Hematopoietic multipotent progenitor cell treated with erythropoietin and hydrocortisone succinate and interleukin-3 and kit ligand, for 8 days (in vitro differentiated cells): ENCODE data around the gene FAM118A.
A peak's percentile ranks its signal among the peaks of the same experiment; 100 is the strongest.
"Not testable (repeated sequence)": the region's sequence is repeated elsewhere in the genome, so short reads cannot be mapped to it uniquely, and the experiment has no call there.

Source experiments
- DNase-seq: peaks from one replicate; pipeline ENCODE4 v3.0.0-alpha.2; 2015

FAM118A gene

DNA sequence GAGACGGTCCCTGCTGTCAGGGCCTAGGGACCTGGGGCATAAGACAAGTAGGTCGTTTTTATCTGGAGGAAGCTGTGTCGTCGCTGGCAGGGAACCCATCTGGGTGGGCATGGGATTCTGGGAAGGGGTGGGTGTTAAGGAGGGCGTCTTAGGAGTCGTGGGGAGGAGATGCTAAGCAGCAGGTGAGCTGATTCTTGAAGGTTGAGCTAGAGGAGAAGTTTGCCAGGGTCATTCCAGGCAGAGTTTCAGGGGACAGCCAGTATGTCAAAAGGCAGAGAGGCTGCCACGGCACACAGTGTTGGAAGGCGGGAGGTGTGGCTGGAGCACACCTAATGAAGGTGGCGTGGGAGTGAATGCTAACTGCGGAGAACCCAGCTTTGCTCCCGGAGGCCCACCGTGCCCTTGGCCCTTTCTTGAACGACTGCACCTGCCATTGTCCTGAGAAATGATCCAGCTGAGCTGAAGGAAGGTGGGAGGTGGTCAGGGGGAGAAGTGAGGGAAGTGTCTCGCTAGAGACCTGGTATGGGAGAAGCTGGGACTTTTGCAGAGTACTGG lies 1.3 kb downstream of the FAM118A start:
- DNase-seq = peak; percentile 26

GRCh38 chr22:45312415-45312814 lies 2.7 kb downstream of the FAM118A start:
- DNase-seq = no peak

DNA sequence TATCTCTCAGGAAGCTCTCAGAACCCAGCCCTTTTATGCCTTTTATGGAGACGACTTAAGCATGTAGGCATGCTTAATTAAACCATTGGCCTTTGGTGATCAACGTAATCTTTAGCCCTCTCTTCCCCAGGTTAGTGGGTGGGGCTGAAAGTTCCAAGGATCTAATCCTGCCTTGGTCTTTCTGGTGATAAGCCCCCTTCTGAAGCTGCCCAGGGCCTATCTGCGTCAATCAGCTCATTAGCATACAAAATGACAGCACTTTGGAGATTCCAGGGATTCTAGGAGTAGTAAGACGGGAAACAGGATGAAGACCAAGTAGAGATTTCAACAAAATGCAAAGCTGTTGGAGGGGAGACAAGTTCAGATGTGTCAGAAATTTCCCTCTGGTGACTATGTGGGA lies 3.1 kb downstream of the FAM118A start:
- DNase-seq = peak; percentile 33

GRCh38 chr22:45314054-45314721 lies 4.5 kb downstream of the FAM118A start:
- DNase-seq = peak; percentile 94

- DNase-seq = peak; percentile 83
These were observed 5.1 kb downstream of the FAM118A start for GRCh38 chr22:45314786-45315185.

DNA sequence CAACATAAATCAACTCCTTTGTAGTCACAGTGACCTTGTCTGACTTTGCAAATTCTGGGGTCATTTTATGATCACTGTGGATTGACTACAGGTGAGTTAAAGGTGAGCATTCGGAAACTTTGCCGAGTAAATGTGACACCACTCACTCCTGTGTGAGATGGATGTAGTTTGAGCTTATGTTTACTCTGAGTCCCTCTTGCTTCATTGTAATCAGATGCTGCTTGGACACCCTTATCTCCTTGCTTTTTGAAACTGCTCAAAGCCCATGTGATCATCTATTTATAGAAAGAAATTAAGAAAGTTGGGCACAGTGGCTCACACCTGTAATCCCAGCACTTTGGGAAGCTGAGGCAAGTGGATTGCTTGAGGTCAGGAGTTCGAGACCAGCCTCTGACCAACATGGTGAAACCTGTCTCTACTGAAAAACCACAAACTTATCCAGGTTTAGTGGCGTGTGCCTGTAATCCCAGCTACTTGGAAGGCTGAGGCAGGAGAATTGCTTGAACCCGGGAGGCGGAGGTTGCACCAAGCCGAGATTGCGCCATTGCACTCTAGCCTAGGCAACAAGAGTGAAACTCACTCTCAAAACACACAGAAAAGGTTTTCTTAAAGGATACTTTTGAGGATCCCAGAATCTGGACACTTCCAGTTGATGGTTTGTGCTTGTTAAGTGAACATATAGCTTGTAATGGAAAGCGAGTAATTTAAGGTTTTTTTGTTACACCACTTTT lies 7.2 kb downstream of the FAM118A start:
- no peak for DNase-seq

DNA sequence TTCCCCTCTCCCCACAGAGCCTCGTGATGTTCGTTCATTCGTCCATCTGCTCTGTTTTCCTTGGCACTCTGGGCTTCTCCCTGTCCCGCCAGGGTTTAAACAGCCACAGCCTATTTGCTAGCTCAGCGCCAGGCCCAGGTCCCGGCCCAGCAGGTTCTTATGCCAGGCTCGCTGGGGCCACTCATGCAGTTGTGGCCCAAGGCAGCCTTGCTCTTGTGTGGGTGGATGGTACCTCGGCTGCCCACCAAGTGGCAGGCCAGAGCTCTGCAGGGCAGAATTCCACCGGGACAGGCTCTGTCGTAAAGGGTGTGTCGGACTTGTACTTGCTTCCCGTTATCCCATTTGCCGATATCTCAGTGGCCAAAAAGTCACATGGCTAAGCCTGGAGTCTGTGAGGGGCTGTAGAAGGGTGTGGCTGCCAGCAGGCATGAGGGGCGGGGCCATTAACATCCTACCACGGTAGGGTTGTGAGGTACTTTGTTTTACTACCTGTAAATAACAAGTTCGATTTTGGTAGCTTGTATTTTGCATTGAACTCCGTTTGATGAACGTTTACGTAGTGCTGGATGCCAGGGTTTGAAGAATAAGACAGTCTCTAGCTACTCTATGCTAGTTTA lies 7.9 kb downstream of the FAM118A start:
- DNase-seq = no peak

- peak; percentile 58 for DNase-seq
These were observed 8.4 kb downstream of the FAM118A start for GRCh38 chr22:45318168-45318557.

DNA sequence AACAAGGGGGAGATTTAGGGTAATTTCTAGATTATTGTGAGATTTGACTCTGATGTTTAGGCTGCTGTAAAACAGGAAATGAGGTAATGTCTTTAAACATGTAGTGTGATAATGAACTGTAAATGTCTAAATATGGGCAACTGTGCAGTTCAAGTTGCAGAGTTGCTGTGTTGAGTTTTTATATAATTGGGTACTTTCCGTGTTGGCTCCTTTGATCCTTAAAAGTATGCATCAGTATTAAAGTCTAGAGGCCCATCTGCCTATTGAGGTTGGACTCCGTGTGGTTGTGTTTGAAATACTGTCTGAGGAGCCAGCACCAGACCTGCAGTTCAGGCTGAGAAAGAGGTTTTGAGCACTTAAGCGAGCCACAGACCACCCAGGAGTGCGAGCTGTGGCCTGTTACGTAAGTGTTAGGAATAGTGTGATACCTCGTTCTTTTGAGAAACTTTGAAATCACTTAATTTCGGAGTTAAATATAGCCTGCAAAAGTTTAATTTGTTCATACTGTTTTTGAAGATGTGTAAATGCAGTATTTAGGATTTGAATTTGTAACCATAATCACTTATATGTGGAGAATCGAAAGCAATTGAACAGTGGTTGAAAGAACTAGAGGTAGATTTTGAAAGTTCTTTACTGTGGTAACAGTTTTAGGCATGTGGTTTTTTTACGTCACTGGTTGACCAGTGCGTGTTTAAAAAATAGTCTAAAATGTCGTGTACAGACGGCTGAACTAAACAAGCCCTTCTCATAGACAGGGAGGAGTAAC lies 9.0 kb downstream of the FAM118A start:
- no peak for DNase-seq

DNA sequence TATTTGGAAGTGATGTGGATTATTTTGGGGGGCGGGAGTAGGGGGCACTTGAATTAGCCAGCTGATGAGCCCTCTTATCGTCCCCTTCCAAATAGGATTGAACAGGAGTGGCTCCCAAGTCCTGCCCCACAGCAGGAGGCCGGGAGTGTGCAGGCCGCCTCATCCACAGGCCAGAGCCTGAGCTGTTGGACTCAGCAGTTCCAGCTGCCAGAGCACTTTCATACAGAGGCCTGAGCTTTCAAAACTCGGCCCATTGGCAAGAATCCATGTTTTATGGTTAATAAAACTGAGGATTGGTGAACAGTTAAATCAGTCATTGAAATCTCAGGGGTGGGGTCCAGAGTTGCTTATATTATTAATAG lies 9.6 kb downstream of the FAM118A start:
- no peak for DNase-seq

GRCh38 chr22:45320357-45320976 lies 10.7 kb downstream of the FAM118A start:
- no peak for DNase-seq

- no peak for DNase-seq
These were observed 12.1 kb downstream of the FAM118A start for GRCh38 chr22:45321827-45322226.

GRCh38 chr22:45322873-45323525 lies 13.3 kb downstream of the FAM118A start:
- DNase-seq = no peak

DNA sequence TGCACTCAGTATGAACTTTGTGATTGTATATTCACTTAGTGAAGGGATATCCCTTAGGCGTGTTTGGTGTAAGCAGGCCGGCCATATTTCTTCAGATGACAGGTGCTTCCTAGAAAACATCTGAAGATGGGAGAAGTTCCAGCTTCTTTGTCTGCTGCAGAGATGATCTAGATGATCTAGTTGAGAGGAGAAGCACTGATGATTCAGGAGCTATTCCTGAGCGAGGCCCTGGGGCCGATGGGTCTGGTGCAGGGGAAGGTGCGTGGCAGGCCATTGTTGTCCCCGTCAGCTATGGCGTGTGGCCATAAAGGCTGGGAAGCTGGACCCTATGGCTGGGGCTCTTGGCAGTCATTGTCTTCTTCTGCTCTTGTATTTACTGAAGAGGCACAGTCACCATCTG lies 14.0 kb downstream of the FAM118A start:
- no peak for DNase-seq

GRCh38 chr22:45324311-45324711 lies 14.6 kb downstream of the FAM118A start:
- no peak for DNase-seq

- not testable (repeated sequence) for DNase-seq
These were observed 18.5 kb downstream of the FAM118A start for GRCh38 chr22:45328261-45328660.

- peak; percentile 60 for DNase-seq
These were observed 19.2 kb downstream of the FAM118A start for GRCh38 chr22:45328822-45329529.

DNA sequence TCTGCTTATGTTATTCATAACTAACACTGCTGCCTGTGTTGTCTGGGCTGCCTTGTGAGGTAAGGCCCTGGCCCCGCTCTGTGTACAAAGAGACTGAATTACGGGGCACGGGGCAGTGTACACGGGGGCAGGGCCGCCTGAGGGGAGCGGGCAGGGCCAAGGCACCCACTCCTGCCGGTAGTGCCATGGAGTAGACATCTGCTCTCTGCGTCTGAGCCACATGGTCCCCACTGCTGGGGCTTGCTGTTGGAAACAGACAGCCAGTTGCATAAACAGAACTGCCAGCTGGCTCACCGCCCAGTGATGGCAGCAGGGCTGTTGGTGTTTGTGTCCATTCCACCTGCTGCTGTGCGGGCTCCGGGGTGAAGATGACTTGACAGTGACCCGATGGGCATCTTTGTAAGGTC lies 19.8 kb downstream of the FAM118A start:
- DNase-seq = no peak

- DNase-seq = no peak
These were observed 20.8 kb downstream of the FAM118A start for GRCh38 chr22:45330548-45330947.

- no peak for DNase-seq
These were observed 21.8 kb downstream of the FAM118A start for GRCh38 chr22:45331486-45331885.

- no peak for DNase-seq
These were observed 22.3 kb downstream of the FAM118A start for GRCh38 chr22:45332001-45332400.
